ENCODE data around the gene PPIL6. TPM values are rescaled to one million over a fixed set of nuclear protein-coding genes. Genes with fewer than 3 reads are reported as not detected.

PPIL6 gene
- 1.8 and 2.6 TPM in 2 replicates for polyA plus RNA-seq (2014; cell fraction: cytosol; rRNA removed)
- polyA plus RNA-seq (2014; cell fraction: nucleus; rRNA removed) = 1.6 and 3.0 TPM in 2 replicates

- DNase-seq (ENCODE audit: low spot score) = peak; percentile 85
Observed at GRCh38 chr6:109440331-109441068, at the start of gene PPIL6, which contains the start of gene SMPD2. TSS of gene PPIL6 (minus strand) at chr6:109440628. CDS start at chr6:109440590, 38 bp downstream. TSS of gene SMPD2 (plus strand) at chr6:109440724. CDS start at chr6:109441122, 398 bp downstream.

GRCh38 chr6:109488001-109488400 is 47.6 kb upstream of the PPIL6 start:
- no peak for DNase-seq (ENCODE audit: low spot score)

- no peak for DNase-seq (ENCODE audit: low spot score)
Observed at GRCh38 chr6:109486068-109486467, 45.6 kb upstream of the PPIL6 start.

- DNase-seq (ENCODE audit: low spot score) = no peak
Observed at GRCh38 chr6:109485266-109485935, 45.0 kb upstream of the PPIL6 start.

GRCh38 chr6:109484122-109484521 is 43.7 kb upstream of the PPIL6 start:
- no peak for DNase-seq (ENCODE audit: low spot score)

GRCh38 chr6:109483735-109484057 is 43.3 kb upstream of the PPIL6 start:
- no peak for DNase-seq (ENCODE audit: low spot score)

- peak; percentile 87 for DNase-seq (ENCODE audit: low spot score)
Observed at GRCh38 chr6:109482905-109483734, 42.7 kb upstream of the PPIL6 start, which contains the start of gene ZBTB24. TSS of gene ZBTB24 (minus strand) at chr6:109483219. CDS start at chr6:109482026, 1,193 bp downstream.

- DNase-seq (ENCODE audit: low spot score) = no peak
Observed at GRCh38 chr6:109480993-109481480, 40.6 kb upstream of the PPIL6 start.

- no peak for DNase-seq (ENCODE audit: low spot score)
Observed at GRCh38 chr6:109478841-109479624, 38.6 kb upstream of the PPIL6 start.

GRCh38 chr6:109478222-109478805 is 37.9 kb upstream of the PPIL6 start:
- no peak for DNase-seq (ENCODE audit: low spot score)

GRCh38 chr6:109477725-109478124 is 37.3 kb upstream of the PPIL6 start:
- DNase-seq (ENCODE audit: low spot score) = no peak

- no peak for DNase-seq (ENCODE audit: low spot score)
Observed at GRCh38 chr6:109477184-109477583, 36.8 kb upstream of the PPIL6 start.

GRCh38 chr6:109475625-109476024 is 35.2 kb upstream of the PPIL6 start:
- DNase-seq (ENCODE audit: low spot score) = no peak

GRCh38 chr6:109474995-109475394 is 34.6 kb upstream of the PPIL6 start:
- no peak for DNase-seq (ENCODE audit: low spot score)

- no peak for DNase-seq (ENCODE audit: low spot score)
Observed at GRCh38 chr6:109473120-109473519, 32.7 kb upstream of the PPIL6 start.

GRCh38 chr6:109472132-109472995 is 31.9 kb upstream of the PPIL6 start:
- DNase-seq (ENCODE audit: low spot score) = no peak

GRCh38 chr6:109471105-109471810 is 30.8 kb upstream of the PPIL6 start:
- DNase-seq (ENCODE audit: low spot score) = no peak

- DNase-seq (ENCODE audit: low spot score) = no peak
Observed at GRCh38 chr6:109469591-109470189, 29.3 kb upstream of the PPIL6 start.

GRCh38 chr6:109467696-109468095 is 27.3 kb upstream of the PPIL6 start:
- DNase-seq (ENCODE audit: low spot score) = no peak
